Stimulated activated CD8-positive, alpha-beta memory T cell treated with anti-CD3 and anti-CD28 coated beads, Interleukin-2, amount 100 ng/mL, for 48 hours (primary cell): ENCODE measurements around the gene CASP7.
"Not testable (repeated sequence)": the region's sequence is repeated elsewhere in the genome, so short reads cannot be mapped to it uniquely, and the experiment has no call there.

Experiments
- DNase-seq, 2 donors: peaks; one replicate each; pipeline ENCODE4 v3.0.0-alpha.2; 2020; ENCODE audit warnings: low read depth in 2 of 2

The CASP7 gene

DNA sequence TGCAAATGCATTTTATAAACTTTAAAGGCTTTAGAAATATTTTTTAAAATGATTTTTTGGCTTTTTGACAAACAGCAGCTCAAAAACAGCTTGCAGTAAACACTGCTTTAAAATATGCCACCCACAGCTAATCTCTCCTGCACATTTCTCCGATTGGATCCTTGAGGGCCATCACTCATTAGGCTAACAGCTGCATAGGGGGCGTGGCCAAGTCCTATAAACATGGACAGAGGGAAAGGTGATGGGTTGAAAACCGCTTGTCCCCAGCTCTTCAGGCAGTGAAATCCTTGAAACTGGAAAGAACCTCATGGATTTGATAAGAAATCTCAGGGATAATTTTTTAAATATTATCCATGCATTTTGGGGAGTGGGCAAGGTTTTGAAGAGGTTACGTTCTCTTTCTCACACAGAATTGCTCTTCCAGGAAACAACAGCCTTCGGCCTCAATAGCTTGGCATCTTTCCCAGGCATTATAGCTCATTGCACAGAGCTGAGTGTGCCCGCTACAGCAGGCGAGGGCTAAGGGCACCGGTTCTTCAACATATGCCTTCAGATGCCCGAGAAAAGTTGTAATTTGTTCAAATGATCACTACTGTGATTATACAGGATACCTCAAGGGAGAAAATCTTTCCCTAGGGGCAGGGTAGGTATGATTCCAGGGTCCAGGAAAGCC lies 73.4 kb downstream of the CASP7 start:
- DNase-seq = no peak

DNA sequence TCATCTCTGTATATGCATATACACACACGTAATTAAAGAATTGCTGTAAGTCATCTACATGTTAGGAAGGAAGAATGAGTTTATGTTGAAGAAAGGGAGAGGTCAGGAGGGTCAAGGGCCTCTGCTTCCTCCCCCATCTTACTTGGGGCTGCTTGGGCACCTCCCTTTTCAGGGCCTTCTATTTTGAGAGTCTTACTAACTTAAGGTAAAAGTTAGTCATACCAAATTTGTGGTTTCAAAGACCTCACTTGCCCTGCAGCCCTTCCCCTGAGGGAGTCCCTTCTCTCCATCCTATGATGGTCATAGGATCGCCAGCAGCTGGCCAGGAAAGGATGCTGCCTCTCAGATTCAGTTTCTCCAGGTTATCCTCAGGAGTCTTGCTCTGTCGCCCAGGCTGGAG lies 74.4 kb downstream of the CASP7 start:
- no peak for DNase-seq

DNA sequence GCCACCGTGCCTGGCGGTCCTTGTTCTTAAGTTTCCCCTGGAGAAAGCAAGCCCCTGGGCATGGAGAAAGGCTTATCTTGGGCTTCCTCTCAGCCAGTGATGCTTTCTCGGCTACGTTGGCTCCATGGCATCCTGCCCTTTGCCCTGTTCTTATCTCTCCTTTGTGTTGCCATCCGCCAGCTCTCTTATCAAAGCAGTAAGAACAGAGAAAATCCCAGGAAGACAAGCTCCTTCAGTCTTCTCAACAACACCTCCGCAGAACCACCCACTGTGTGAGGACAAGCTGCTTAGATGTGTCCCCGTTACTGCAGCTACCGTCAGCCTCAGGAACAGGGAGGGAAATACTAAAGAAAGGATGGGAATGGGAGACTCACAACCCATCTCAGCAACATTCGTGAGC lies 75.1 kb downstream of the CASP7 start:
- DNase-seq = no peak

DNA sequence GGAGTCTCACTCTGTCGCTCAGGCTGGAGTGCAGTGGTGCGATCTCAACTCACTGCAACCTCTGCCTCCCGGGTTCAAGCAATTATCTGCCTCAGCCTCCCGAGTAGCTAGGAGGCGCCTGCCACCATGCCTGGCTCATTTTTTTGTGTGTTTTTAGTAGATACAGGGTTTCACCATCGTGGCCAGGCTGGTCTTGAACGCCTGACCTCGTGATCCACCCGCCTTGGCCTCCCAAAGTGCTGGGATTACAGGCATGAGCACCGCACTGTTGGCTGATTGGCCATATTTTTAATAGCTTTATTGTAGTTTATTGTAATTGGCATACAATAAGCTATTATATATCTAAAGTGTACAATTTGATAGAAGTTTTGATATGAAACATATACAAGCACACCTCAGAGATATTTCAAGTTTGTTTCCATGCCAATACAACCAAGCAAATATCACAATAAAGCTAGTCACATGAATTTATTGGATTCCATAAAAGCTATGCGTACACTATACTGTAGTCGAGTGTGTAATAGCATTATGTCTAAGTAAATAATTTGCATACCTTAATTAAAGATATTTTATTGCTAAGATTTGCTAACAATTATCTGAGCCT lies 77.3 kb downstream of the CASP7 start:
- DNase-seq = no peak

DNA sequence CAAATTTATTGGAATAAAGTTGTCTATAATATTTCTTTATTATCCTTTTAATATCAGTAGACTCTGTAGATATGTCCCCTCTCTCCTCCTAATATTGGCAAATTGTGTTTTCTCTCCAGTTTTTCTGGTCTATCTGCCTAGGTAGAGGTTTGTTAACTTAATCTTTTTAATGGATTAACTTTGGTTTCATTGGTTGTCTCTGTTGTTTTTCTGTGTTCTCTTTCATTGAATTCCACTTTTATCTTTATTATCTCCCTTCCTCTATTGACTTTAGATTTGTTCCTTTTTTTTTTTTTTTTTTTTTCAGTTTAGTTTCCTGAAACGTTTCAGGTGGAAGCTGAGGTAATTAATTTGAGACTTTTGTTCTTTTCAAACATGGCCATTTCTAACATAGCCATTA lies 82.4 kb downstream of the CASP7 start:
- no peak for DNase-seq

DNA sequence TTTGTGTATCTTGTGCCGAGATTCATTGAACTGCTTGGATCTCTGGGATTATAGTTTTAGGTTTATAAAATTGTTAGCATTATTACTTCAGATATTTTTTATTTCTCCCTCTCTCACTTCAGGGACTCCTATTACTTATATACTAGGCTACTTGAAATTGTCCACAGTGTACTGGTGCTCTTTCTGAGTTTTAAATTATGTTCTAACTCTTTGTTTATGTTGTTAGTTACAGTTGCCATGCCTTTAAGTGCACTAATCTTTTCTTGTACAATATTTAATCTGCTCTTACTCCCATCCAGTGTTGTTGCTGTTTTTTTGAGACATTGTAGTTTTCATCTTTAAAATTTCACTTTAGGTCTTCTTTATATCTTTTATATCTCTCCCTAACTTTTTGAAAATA lies 84.9 kb downstream of the CASP7 start:
- no peak for DNase-seq

DNA sequence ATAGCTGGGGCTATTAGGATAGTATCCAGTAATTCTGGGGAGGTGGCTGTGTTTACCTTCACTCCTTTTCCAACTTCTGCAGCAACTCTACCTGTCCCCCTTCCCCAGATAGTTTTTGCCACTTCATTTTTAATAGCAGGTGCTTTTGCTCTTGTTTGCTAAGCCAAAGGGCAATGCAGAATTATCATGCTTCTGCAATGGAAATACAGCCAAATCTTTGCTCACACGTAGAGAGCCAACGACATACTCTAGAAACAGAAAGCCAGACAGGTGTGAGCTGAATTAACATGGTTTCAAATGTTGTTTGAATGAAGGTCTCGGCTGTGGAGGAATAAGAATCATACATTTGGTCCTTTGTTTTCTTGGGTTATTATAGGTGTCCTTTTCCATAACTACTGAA lies 86.2 kb downstream of the CASP7 start:
- DNase-seq = no peak

DNA sequence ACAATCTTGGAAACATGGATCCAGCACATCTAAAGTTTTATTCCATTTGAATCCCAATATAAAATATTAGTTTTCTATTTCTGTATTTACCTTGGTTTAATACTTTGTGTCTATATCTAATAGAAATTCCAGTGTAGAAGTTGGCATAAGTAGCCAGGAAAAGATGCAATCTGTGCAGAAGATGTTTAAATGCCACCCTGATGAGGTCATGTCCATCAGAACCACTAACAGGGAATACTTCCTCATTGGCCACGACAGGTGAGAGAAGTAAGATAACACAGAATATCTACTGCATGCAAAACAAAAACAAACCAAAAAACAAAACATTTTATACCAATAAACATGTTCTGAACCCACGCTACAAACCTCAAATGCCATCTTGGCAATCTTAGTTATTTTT lies 87.5 kb downstream of the CASP7 start:
- DNase-seq = no peak

DNA sequence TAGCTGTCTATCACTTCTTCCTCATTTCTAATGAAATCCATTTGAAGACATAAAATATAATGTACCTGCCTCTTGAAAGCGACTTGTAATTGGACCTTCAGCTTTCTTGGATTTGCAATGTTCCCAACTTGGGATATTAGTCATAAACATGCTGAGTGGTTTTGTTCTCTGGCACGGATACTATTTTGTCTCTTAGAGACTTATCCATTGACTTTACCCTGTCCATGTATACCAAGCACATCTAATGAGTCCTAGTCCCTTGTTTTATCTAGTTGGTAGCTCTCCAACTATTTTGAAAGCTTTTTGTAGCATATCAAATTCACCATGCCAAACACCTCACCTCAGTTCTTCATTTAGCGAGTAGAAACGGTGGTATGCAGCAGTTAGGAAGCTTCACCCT lies 90.6 kb downstream of the CASP7 start:
- DNase-seq = no peak

DNA sequence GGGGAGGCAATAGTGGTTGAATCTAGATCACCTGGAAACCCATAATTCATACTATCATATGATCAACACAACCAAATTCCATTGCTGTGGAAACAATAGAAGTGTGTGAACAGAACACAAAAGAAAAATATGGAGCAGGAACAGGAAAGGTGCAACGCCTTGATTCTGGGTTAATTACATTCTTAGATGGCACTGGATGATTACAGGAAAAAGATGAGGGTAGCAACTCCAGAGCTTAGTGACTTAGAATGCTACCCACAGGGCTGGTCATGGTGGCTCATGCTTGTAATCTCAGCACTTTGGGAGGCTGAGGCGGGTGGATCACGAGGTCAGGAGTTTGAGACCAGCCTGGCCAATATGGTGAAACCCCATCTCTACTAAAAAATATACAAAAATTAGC lies 91.4 kb downstream of the CASP7 start:
- not testable (repeated sequence) for DNase-seq

DNA sequence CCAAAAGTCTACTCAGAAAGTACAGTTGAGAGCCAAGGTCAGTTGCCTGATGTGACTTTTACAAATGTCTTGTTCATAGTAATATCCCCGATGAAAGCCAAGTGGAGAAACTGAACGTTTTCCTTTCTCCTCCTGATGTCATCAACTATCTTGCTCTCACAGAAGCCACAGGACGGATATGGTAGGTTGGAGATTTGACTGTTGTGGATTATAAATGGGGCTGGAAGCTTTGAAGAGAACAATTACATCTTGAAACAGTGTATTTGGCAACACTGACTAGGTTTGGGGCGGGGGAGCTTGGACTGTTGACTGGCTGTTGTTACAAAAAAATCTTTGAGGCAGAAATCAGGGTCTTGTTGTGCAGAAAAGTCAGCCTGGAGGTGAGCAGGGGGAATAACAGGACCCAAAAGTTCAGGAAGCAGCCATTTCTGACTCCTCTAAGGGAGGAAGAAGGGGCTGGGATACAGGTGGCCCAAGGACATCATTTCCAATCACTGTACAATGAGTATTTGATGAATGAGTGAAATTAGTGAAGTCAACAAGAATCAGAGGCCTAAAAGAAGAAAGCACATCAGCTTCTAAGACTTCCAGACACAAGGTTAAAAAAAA lies 96.1 kb downstream of the CASP7 start:
- no peak for DNase-seq

DNA sequence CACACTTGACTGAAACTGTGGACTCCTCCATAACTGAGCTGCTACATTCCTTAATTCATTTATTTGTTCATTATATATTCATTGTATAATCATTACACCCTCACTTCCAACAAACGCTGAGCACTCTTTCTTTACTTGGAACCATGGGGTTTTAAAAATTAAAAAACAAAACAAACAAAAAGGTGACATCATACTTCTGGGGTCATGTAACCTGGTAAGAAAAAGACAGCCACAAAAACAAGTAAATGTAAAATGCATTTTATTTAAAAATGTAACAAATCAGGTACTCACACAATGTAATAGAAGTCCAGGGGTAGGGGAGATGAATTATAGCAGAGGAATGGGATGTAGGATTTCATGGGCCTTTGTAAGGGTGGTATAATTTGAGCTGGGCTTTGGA lies 96.8 kb downstream of the CASP7 start:
- DNase-seq = no peak
